ENCODE results near the gene ZRSR2. TPM values are rescaled to one million over a fixed set of nuclear protein-coding genes. Genes with fewer than 3 reads are reported as not detected.

Gene ZRSR2
- total RNA-seq, 1 experiment from 2014 or later, result 6.4 TPM

DNA sequence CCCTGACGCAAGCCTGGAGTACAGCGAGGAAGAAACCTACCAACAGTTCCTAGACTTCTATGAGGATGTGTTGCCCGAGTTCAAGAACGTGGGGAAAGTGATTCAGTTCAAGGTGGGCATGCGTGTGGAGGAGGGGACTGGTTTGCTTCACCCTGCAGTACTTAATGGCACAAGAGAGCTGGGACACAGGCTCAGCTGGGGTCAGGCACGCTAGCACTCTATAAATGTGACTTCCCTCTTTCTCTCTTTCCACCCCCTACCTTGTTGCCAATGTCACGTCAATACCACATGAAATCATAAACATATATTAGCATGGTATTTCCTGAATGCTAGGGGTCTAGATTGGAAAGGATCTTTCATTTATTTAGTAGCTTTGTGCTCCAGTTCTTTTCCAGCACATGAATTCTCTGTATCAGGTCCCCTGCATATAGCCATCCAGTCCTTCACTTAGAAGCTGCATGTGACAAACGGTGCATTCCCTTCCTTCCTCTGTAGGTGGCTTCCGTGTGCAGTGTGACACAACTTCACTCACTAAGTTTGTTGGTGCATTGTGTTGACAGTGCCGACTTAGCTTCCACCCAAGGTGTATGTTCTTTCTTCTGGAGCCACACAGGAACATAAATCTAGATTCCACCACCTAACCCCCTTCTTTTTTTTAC is 25.6 kb downstream of the ZRSR2 start:
- BruUV-seq (replicated peaks), result no TSS peak
- Histone ChIP-seq H4K20me1 (ENCODE audit: low read length) (no peaks in the 10 kb centered on the region), H3K4me2 (ENCODE audit: low read length) (no peak overlapping the region), H3K27ac (ENCODE audit: low read length) (no peak overlapping the region), H3F3A (ENCODE audit: low read length, unreplicated experiment) (no peaks in the 10 kb centered on the region), H3K4me3 (ENCODE audit: low read length) (no peak overlapping the region), H3K27me3 (ENCODE audit: low read length) (no peaks in the 10 kb centered on the region), H2AFZ (ENCODE audit: low read length) (no peak overlapping the region), H3K36me3 (ENCODE audit: low read depth, low read length) (no peaks in the 10 kb centered on the region; the same call in none of the 2 replicates), H3K9me2 (replicated peaks; ENCODE audit: low read length) (no peaks in the 10 kb centered on the region), H3K4me1 (ENCODE audit: insufficient read depth, low read length) (no peaks in the 10 kb centered on the region), H3K79me2 (ENCODE audit: low read length) (no peaks in the 10 kb centered on the region), H3K9ac (ENCODE audit: low read length) (no peak overlapping the region), H3K9me3 (ENCODE audit: low read length) (no peaks in the 10 kb centered on the region)
- TF ChIP-seq, protein P1, sequence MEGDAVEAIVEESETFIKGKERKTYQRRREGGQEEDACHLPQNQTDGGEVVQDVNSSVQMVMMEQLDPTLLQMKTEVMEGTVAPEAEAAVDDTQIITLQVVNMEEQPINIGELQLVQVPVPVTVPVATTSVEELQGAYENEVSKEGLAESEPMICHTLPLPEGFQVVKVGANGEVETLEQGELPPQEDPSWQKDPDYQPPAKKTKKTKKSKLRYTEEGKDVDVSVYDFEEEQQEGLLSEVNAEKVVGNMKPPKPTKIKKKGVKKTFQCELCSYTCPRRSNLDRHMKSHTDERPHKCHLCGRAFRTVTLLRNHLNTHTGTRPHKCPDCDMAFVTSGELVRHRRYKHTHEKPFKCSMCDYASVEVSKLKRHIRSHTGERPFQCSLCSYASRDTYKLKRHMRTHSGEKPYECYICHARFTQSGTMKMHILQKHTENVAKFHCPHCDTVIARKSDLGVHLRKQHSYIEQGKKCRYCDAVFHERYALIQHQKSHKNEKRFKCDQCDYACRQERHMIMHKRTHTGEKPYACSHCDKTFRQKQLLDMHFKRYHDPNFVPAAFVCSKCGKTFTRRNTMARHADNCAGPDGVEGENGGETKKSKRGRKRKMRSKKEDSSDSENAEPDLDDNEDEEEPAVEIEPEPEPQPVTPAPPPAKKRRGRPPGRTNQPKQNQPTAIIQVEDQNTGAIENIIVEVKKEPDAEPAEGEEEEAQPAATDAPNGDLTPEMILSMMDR (conservative IDR thresholded peaks at IDR 0.05; ENCODE audit: low read depth, low read length), result peak; percentile 59
- TF ChIP-seq EZH2phosphoT487 (IDR thresholded peaks at IDR 0.05; ENCODE audit: borderline replicate concordance, low read length), result no peak
- TF ChIP-seq EZH2 (IDR thresholded peaks at IDR 0.05; ENCODE audit: low read length, unreplicated experiment), result no peak
- ChIA-PET POLR2A (ENCODE audit: unreplicated experiment) (no interaction called here), CTCF (no interaction called here)
- peak; percentile 50 for DNase-seq
- peak; percentile 86 for ATAC-seq
- intact Hi-C loops (cut with micrococcal nuclease), result no loop called here

- Histone ChIP-seq H3K27ac (ENCODE audit: low read length) (no peak overlapping the region), H3K9ac (ENCODE audit: low read length) (no peak overlapping the region), H3K79me2 (ENCODE audit: low read length) (no peaks in the 10 kb centered on the region), H3K9me3 (ENCODE audit: low read length) (no peaks in the 10 kb centered on the region), H3K4me2 (ENCODE audit: low read length) (no peak overlapping the region), H2AFZ (ENCODE audit: low read length) (no peak overlapping the region), H3K27me3 (ENCODE audit: low read length) (no peaks in the 10 kb centered on the region), H3K4me3 (ENCODE audit: low read length) (no peak overlapping the region), H4K20me1 (ENCODE audit: low read length) (no peaks in the 10 kb centered on the region), H3F3A (ENCODE audit: low read length, unreplicated experiment) (no peaks in the 10 kb centered on the region), H3K4me1 (ENCODE audit: insufficient read depth, low read length) (no peaks in the 10 kb centered on the region), H3K9me2 (replicated peaks; ENCODE audit: low read length) (no peaks in the 10 kb centered on the region), H3K36me3 (ENCODE audit: low read depth, low read length) (no peaks in the 10 kb centered on the region; the same call in none of the 2 replicates)
- ATAC-seq, result no peak
- ChIA-PET CTCF (no interaction called here), POLR2A (ENCODE audit: unreplicated experiment) (no interaction called here)
- DNase-seq, result no peak
- no peak for TF ChIP-seq EZH2phosphoT487 (IDR thresholded peaks at IDR 0.05; ENCODE audit: borderline replicate concordance, low read length)
- TF ChIP-seq, protein P1 (conservative IDR thresholded peaks at IDR 0.05; ENCODE audit: low read depth, low read length), result 0 out of 2 replicates have a peak, but pooled peaks have one; percentile 7
- no TSS peak for BruUV-seq (replicated peaks)
- intact Hi-C loops (cut with micrococcal nuclease), result no loop called here
Observed at GRCh38 chrX:15816438-15816809, 26.1 kb downstream of the ZRSR2 start.

- Histone ChIP-seq H3K4me2 (ENCODE audit: low read length) (no peak overlapping the region), H2AFZ (ENCODE audit: low read length) (no peak overlapping the region), H3K9me3 (ENCODE audit: low read length) (no peaks in the 10 kb centered on the region), H3F3A (ENCODE audit: low read length, unreplicated experiment) (no peaks in the 10 kb centered on the region), H3K27ac (ENCODE audit: low read length) (no peak overlapping the region), H4K20me1 (ENCODE audit: low read length) (no peaks in the 10 kb centered on the region), H3K4me1 (ENCODE audit: insufficient read depth, low read length) (no peaks in the 10 kb centered on the region), H3K27me3 (ENCODE audit: low read length) (no peaks in the 10 kb centered on the region), H3K4me3 (ENCODE audit: low read length) (no peak overlapping the region), H3K36me3 (ENCODE audit: low read depth, low read length) (no peaks in the 10 kb centered on the region; the same call in none of the 2 replicates), H3K9me2 (replicated peaks; ENCODE audit: low read length) (no peaks in the 10 kb centered on the region), H3K9ac (ENCODE audit: low read length) (no peak overlapping the region), H3K79me2 (ENCODE audit: low read length) (no peaks in the 10 kb centered on the region)
- CTCF ChIA-PET, result no interaction called here
- TF ChIP-seq, protein P1 (conservative IDR thresholded peaks at IDR 0.05; ENCODE audit: low read depth, low read length), result no peak
- BruUV-seq (replicated peaks), result no TSS peak
- intact Hi-C loops (cut with micrococcal nuclease), result no loop called here
- DNase-seq, result no peak
- POLR2A ChIA-PET (ENCODE audit: unreplicated experiment), result no interaction called here
- no peak for ATAC-seq
Observed at GRCh38 chrX:15816886-15817285, 26.6 kb downstream of the ZRSR2 start.

Data from PC-3 (cell line).